H1 (cell line): Measurements from ENCODE around the gene ATP5F1C. TPM values are rescaled to one million over a fixed set of nuclear protein-coding genes. Genes with fewer than 3 reads are reported as not detected.

ENCODE experiments used
- CTCF ChIA-PET: fragments of 300-600 bp; sonication (Branson Sonifier 250); formaldehyde crosslinking; loops from one replicate; lab custom pipeline; 2021; ENCODE audit not compliant: partially characterized antibody; lab: Charles Lee
- POLR2A ChIA-PET: fragments of 300-600 bp; sonication (Branson Sonifier 250); formaldehyde crosslinking; loops from one replicate; lab custom pipeline; 2021; ENCODE audit warnings: inconsistent platforms; ENCODE audit not compliant: partially characterized antibody; lab: Charles Lee
- DNase-seq, 2 experiments: peaks; one replicate each; pipeline versions ENCODE4 v3.0.0 to v3.0.0-alpha.2; 2010 to 2022; ENCODE audit warnings: low spot score in 2 of 2, low read depth in 1 of 2, mixed read lengths in 1 of 2
- FAIRE-seq: peaks from 2 replicates; lab custom pipeline; 2011; peaks lifted over from hg19 to GRCh38; lab: Jason Lieb, UNC
- H2AFZ ChIP-seq: 2 replicates; pipeline ENCODE4 v1.8.1; 2012; ENCODE audit warnings: low read length, inconsistent platforms
- H2AK5ac ChIP-seq: 2 replicates; pipeline ENCODE4 v1.6.1; 2013; ENCODE audit warnings: low read depth, low read length
- H2BK120ac ChIP-seq: replicated peaks from 2 replicates; pipeline ENCODE3; 2013; ENCODE audit warnings: low read depth, low read length, inconsistent platforms
- H2BK12ac ChIP-seq: 2 replicates; pipeline ENCODE4 v1.6.1; 2013; ENCODE audit warnings: low read depth, low read length
- H2BK15ac ChIP-seq: 2 replicates; pipeline ENCODE4 v1.6.1; 2013; ENCODE audit warnings: low read length
- H2BK20ac ChIP-seq: 2 replicates; pipeline ENCODE4 v1.6.1; 2013; ENCODE audit warnings: low read length
- H2BK5ac ChIP-seq: 2 replicates; pipeline ENCODE4 v1.6.1; 2013; ENCODE audit warnings: low read depth, low read length
- H3K14ac ChIP-seq: 2 replicates; pipeline ENCODE4 v1.6.1; 2013; ENCODE audit warnings: inconsistent platforms; ENCODE audit not compliant: insufficient read length
- H3K18ac ChIP-seq: 2 replicates; pipeline ENCODE4 v1.6.1; 2013; ENCODE audit warnings: low read length; ENCODE audit errors: extremely low read depth
- H3K23ac ChIP-seq: 2 replicates; pipeline ENCODE4 v1.6.1; 2013; ENCODE audit warnings: inconsistent platforms; ENCODE audit not compliant: insufficient read length
- H3K23me2 ChIP-seq: 2 replicates; pipeline ENCODE4 v1.6.1; 2013; ENCODE audit warnings: low read depth, low read length
- H3K27ac ChIP-seq: 2 replicates; pipeline ENCODE4 v1.6.1; 2011; ENCODE audit warnings: low read depth, low read length, inconsistent platforms
- H3K27me3 ChIP-seq, 4 experiments: replicated peaks in 1 of 4; 1 replicate in 1 of 4; 2 replicates in 3 of 4; pipeline versions ENCODE4 v1.6.1 to v1.8.1; 2011 to 2013; ENCODE audit warnings: low read length in 3 of 4, mild to moderate bottlenecking in 3 of 4, inconsistent platforms in 2 of 4, mixed read lengths in 2 of 4, moderate library complexity in 1 of 4; ENCODE audit not compliant: control insufficient read depth in 3 of 4, insufficient read depth in 3 of 4; ENCODE audit errors: extremely low read depth in 1 of 4
- H3K36me3 ChIP-seq, 4 experiments: 2 replicates each; pipeline versions ENCODE4 v1.6.1 to v1.8.1; 2011 to 2013; ENCODE audit warnings: mild to moderate bottlenecking in 4 of 4, low read length in 3 of 4, moderate library complexity in 2 of 4, control low read depth in 1 of 4, inconsistent platforms in 1 of 4; ENCODE audit not compliant: insufficient read depth in 4 of 4, control insufficient read depth in 2 of 4
- H3K4ac ChIP-seq: replicated peaks from 2 replicates; pipeline ENCODE3; 2013; ENCODE audit warnings: low read length, low read depth, mixed read lengths, inconsistent platforms; ENCODE audit not compliant: insufficient read length
- H3K4me1 ChIP-seq, 4 experiments: replicated peaks in 1 of 4; 1 replicate in 1 of 4; 2 replicates in 3 of 4; pipeline versions ENCODE4 v1.6.1 to v1.8.1; 2011 to 2013; ENCODE audit warnings: low read length in 3 of 4, inconsistent platforms in 2 of 4, mixed read lengths in 1 of 4; ENCODE audit not compliant: insufficient read depth in 4 of 4, control insufficient read depth in 3 of 4
- H3K4me2 ChIP-seq, 2 experiments: 2 replicates each; pipeline versions ENCODE4 v1.6.1 to v1.8.1; 2011 to 2013; ENCODE audit warnings: low read depth in 2 of 2, low read length in 2 of 2, control low read depth in 1 of 2, inconsistent platforms in 1 of 2, mild to moderate bottlenecking in 1 of 2; ENCODE audit not compliant: insufficient read depth in 1 of 2
- H3K4me3 ChIP-seq, 4 experiments: fragments of 200-600, 300-600 bp in 1 of 4; sonication (generic), shearing (Covaris generic), sonication (Bioruptor Twin) in 1 of 4; 2 replicates each; pipeline versions ENCODE4 v1.5.1 to v1.8.1; 2011 to 2016; ENCODE audit warnings: low read length in 4 of 4, low read depth in 3 of 4, control low read depth in 2 of 4, inconsistent platforms in 2 of 4, mild to moderate bottlenecking in 2 of 4, mixed read lengths in 1 of 4, moderate library complexity in 1 of 4; ENCODE audit not compliant: insufficient read depth in 2 of 4; ENCODE audit errors: extremely low read depth in 1 of 4
- H3K56ac ChIP-seq: replicated peaks from 2 replicates; pipeline ENCODE3; 2013; ENCODE audit warnings: low read depth, mild to moderate bottlenecking, mixed read lengths, low read length, inconsistent platforms; ENCODE audit not compliant: insufficient read length
- H3K79me1 ChIP-seq: 2 replicates; pipeline ENCODE4 v1.6.1; 2013; ENCODE audit warnings: low read depth, low read length, control low read depth
- H3K79me2 ChIP-seq, 2 experiments: 2 replicates each; pipeline versions ENCODE4 v1.6.1 to v1.8.1; 2012 to 2013; ENCODE audit warnings: low read length in 2 of 2, mild to moderate bottlenecking in 2 of 2, inconsistent platforms in 1 of 2; ENCODE audit not compliant: insufficient read depth in 2 of 2, control insufficient read depth in 1 of 2
- H3K9ac ChIP-seq, 4 experiments: replicated peaks in 1 of 4; 1 replicate in 1 of 4; 2 replicates in 3 of 4; pipeline versions ENCODE4 v1.6.1 to v1.8.1; 2011 to 2013; ENCODE audit warnings: low read depth in 3 of 4, low read length in 3 of 4, control low read depth in 2 of 4, mild to moderate bottlenecking in 2 of 4, moderate library complexity in 2 of 4, inconsistent platforms in 1 of 4; ENCODE audit errors: extremely low read depth in 1 of 4
- H3K9me3 ChIP-seq, 2 experiments: 2 replicates each; pipeline versions ENCODE4 v1.6.1 to v1.8.1; 2012 to 2013; ENCODE audit warnings: mild to moderate bottlenecking in 2 of 2, moderate library complexity in 2 of 2, control low read depth in 1 of 2, inconsistent platforms in 1 of 2, low read depth in 1 of 2, low read length in 1 of 2, mixed read lengths in 1 of 2; ENCODE audit not compliant: insufficient read depth in 2 of 2
- H4K20me1 ChIP-seq, 2 experiments: replicated peaks in 1 of 2; 2 replicates each; pipeline versions ENCODE3 to v1.8.1; 2011 to 2013; ENCODE audit warnings: inconsistent platforms in 2 of 2, low read length in 2 of 2, mild to moderate bottlenecking in 1 of 2; ENCODE audit not compliant: insufficient read depth in 2 of 2, control insufficient read depth in 1 of 2
- H4K5ac ChIP-seq: 2 replicates; pipeline ENCODE4 v1.6.1; 2013; ENCODE audit warnings: low read length, low read depth, mixed read lengths, inconsistent platforms; ENCODE audit not compliant: insufficient read length
- H4K8ac ChIP-seq: 2 replicates; pipeline ENCODE4 v1.8.0; 2013; ENCODE audit warnings: mild to moderate bottlenecking, moderate library complexity, low read length, inconsistent platforms; ENCODE audit not compliant: insufficient read depth; ENCODE audit errors: extremely low read depth
- H4K91ac ChIP-seq: replicated peaks from 2 replicates; pipeline ENCODE3; 2013; ENCODE audit warnings: low read length, mixed read lengths, inconsistent platforms; ENCODE audit not compliant: insufficient read length
- ATF3 ChIP-seq: IDR thresholded peaks from 2 replicates; pipeline ENCODE4 v1.6.1; 2011; ENCODE audit warnings: low read depth, mild to moderate bottlenecking, low read length; ENCODE audit not compliant: insufficient read depth
- CEBPB ChIP-seq: IDR thresholded peaks from 2 replicates; pipeline ENCODE4 v1.6.1; 2012; ENCODE audit warnings: low read depth, low read length
- FOSL1 ChIP-seq: IDR thresholded peaks from 2 replicates; pipeline ENCODE4 v1.6.1; 2011; ENCODE audit warnings: mild to moderate bottlenecking, low read depth, low read length, moderate library complexity; ENCODE audit not compliant: insufficient read depth
- HDAC2 ChIP-seq, 2 experiments: fragments of 300-600 bp in 1 of 2; sonication (generic) in 1 of 2; IDR thresholded peaks; 2 replicates each; pipeline ENCODE4 v1.6.1; 2011 to 2012; ENCODE audit warnings: low read depth in 2 of 2, low read length in 2 of 2, mild to moderate bottlenecking in 2 of 2, moderate library complexity in 2 of 2, borderline replicate concordance in 1 of 2, inconsistent platforms in 1 of 2
- POLR2AphosphoS5 ChIP-seq: IDR thresholded peaks from 2 replicates; pipeline ENCODE4 v1.6.1; 2011; ENCODE audit warnings: low read depth, low read length
- RFX5 ChIP-seq: IDR thresholded peaks from 2 replicates; pipeline ENCODE4 v1.6.1; 2011; ENCODE audit warnings: low read depth, low read length, improper control_type of control experiment, borderline replicate concordance
- SIRT6 ChIP-seq: IDR thresholded peaks from one replicate; pipeline ENCODE4 v1.7.1; 2012; ENCODE audit warnings: low read length, inconsistent platforms
- TCF12 ChIP-seq: IDR thresholded peaks from 2 replicates; pipeline ENCODE4 v1.6.1; 2011; ENCODE audit warnings: low read depth, mild to moderate bottlenecking, low read length
- YY1 ChIP-seq: IDR thresholded peaks from 2 replicates; pipeline ENCODE4 v1.6.1; 2011; ENCODE audit warnings: low read depth, mild to moderate bottlenecking, low read length
- ZNF274 ChIP-seq: IDR thresholded peaks from 2 replicates; pipeline ENCODE4 v1.7.0; 2012; ENCODE audit warnings: low read length, borderline replicate concordance; ENCODE audit errors: extremely low read depth
- WGBS, 2 experiments: shearing (Covaris generic) in 1 of 2; methylation state at CpG; one replicate each; pipeline versions ENCODE4 v1.1.6 to v1.1.7; 2013 to 2015; ENCODE audit warnings: low lambda C conversion rate in 2 of 2, mixed read lengths in 2 of 2, inconsistent platforms in 1 of 2, low coverage in 1 of 2, missing lambda C conversion rate in 1 of 2; ENCODE audit not compliant: insufficient replicate concordance in 2 of 2, insufficient coverage in 1 of 2, insufficient read length in 1 of 2; ENCODE audit errors: extremely low coverage in 1 of 2, missing lambda C conversion rate in 1 of 2; 5-methylcytosine and 5-hydroxymethylcytosine counted together
- polyA plus RNA-seq, 7 experiments: library from polyadenylated mRNA; depleted of rRNA in 3 of 7; stranded (reverse) in 5 of 7; unstranded in 2 of 7; fragments of >200 nt in 5 of 7; fragments of 200-250 nt in 2 of 7; gene quantifications; 1 replicate in 5 of 7; 2 replicates in 1 of 7; 4 replicates in 1 of 7; pipeline versions ENCODE4 v1.2.1 to v1.2.3, GENCODE V29; 2011 to 2013; ENCODE audit warnings: missing spikeins in 2 of 7, mixed read lengths in 2 of 7
- total RNA-seq: library from RNA; stranded (reverse); fragmentation: NEBNext Ultra II Directional; extraction: Animal tissue kit (Norgen Biotek cat#: 25700); gene quantifications from 2 replicates; pipeline ENCODE4 v1.2.1, GENCODE V29; 2021

The ATP5F1C gene
- total and polyA plus RNA-seq, 2 of the 8 experiments (the other 6 are each of a cell fraction or from before 2014, with no cell fraction given) = 221 to 265 TPM

DNA sequence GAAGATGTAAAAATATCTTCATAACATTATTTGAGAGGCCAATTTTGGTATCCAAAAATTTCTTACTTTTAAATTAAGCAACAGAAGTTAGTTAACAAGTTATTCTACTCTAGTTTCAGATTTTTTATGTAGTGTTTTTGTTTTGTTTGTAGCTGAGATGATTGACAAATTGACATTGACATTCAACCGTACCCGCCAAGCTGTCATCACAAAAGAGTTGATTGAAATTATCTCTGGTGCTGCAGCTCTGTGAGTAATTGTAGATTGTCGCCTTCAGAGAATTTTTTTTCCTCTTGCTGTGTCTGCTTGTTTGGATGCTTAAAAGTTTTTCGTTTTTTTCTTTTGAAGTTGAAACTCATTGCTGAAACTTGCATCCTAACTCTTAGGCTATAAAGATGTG, 14.6 kb downstream of the ATP5F1C start:
- Histone ChIP-seq H4K8ac (no peak overlapping the region), H2AK5ac (no peak overlapping the region), H2BK5ac (no peak overlapping the region), H2BK12ac (no peak overlapping the region), H3K4ac (no peak overlapping the region), H3K18ac (no peak overlapping the region), H3K79me2 (no peaks in the 10 kb centered on the region), H2BK15ac (no peak overlapping the region), H4K5ac (no peak overlapping the region), H3K4me1 (no peaks in the 10 kb centered on the region), H3K27me3 (peaks cover 0 to 1% (median 0%) of the 10 kb centered on the region in 4 experiments; a peak in 1 of 7 replicates), H3K9ac (no peak overlapping the region), H2AFZ (no peak overlapping the region), H2BK20ac (no peak overlapping the region), H3K27ac (no peak overlapping the region), H4K20me1 (peaks cover 0 to 3% of the 10 kb centered on the region in 2 experiments), H2BK120ac (no peak overlapping the region), H3K79me1 (no peaks in the 10 kb centered on the region), H3K14ac (no peak overlapping the region), H3K9me3 (no peaks in the 10 kb centered on the region), H3K36me3 (peaks cover 18 to 81% (median 65%) of the 10 kb centered on the region in 4 experiments), H3K23ac (no peak overlapping the region), H3K4me3 (no peak overlapping the region), H4K91ac (no peak overlapping the region), H3K23me2 (no peaks in the 10 kb centered on the region), H3K4me2 (no peak overlapping the region), H3K56ac (no peak overlapping the region)
- 83% methylated on average over 4 of the region's 4 CpGs; no CpG with 5 or more reads in 1 of the 2 experiments for WGBS, 2 experiments
- ChIA-PET POLR2A (no interaction called here), CTCF (no interaction called here)
- DNase-seq (no peak), FAIRE-seq (no peak)
- TF ChIP-seq ATF3 (no peak), CEBPB (no peak), FOSL1 (no peak), HDAC2 (IDR thresholded peaks at IDR 0.05; ENCODE audit: borderline replicate concordance in 1 of 2, low read depth in 2 of 2, low read length in 2 of 2) (no peak), YY1 (no peak), ZNF274 (no peak), POLR2AphosphoS5 (no peak), SIRT6 (no peak), RFX5 (no peak), TCF12 (no peak)
